SKM-1 (cell line): ENCODE results near the gene AOAH.

Source experiments
- DNase-seq: peaks from one replicate; lab custom pipeline; 2025; ENCODE audit not compliant: unreplicated experiment; lab: John Stamatoyannopoulos, UW

AOAH gene

DNA sequence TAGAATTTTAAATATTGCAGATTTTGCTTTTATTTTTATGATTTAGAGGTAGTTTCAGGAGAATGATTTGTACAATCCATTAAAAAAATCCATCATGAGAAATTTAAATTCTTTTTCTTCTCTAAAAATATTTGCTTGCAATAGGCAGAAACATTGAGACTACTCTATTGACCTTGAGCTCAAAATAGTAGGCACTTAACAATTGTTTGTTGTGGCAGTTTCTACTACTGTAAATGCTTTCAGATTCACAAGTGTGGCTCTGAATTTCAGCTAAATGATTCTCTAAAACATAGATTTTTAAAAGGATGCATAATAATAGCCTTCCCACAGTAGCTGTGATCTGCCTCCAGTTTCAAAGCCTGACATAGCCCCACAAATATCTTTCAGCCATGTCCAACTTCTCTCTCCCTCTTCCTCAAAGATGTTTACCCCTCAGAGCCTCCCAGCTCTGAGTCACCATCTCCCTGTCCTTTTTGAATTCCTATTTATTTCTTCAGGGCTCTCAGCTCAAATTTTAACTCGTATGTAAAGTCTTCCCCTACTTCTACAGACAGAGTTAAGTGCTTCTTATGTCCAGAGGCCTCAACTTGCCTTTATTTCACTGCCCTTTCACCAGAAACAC, 160.5 kb downstream of the AOAH start:
- no peak for DNase-seq

DNA sequence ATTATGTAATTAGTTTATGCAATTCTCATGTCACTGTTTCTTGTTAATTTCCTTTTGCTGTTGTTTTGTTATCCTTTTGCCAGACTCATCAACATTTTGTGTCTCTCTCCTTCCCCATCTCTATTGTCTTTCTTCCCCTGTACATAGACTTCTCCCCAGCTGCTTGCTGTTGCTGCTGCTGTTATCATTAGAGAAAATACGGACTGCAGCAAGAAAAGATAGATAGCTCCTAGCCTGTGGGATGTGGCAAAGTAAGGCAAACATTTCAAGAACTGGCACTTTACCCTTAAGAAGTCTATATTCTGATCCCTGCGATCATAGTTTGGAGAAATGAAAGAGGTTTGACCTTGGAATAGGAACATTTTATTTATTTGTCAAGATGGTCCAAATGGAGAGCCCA, 162.2 kb downstream of the AOAH start:
- no peak for DNase-seq

- DNase-seq, result no peak
These were observed 175.3 kb downstream of the AOAH start for GRCh38 chr7:36549029-36549428.

- DNase-seq, result no peak
These were observed 176.9 kb downstream of the AOAH start for GRCh38 chr7:36547416-36547815.

DNA sequence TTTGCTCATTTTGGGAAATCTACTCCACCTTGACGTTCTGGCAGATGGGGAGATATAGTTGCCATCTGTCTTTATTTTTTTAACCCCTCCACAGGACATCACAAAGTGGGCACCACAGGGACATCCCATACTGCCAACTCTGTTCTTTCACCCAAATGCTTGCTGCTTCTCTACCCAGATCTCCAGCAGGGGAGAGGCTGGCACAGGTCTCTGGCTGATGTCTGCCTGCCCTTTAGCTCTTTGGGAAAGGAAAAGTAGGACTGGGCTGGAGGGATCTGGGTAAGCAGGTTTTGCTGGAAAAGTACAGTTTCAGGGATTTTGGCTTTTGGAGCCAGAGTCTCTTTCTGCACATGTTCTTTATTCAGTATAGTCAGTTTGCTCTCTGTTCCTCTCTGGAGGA, 178.0 kb downstream of the AOAH start:
- no peak for DNase-seq

DNA sequence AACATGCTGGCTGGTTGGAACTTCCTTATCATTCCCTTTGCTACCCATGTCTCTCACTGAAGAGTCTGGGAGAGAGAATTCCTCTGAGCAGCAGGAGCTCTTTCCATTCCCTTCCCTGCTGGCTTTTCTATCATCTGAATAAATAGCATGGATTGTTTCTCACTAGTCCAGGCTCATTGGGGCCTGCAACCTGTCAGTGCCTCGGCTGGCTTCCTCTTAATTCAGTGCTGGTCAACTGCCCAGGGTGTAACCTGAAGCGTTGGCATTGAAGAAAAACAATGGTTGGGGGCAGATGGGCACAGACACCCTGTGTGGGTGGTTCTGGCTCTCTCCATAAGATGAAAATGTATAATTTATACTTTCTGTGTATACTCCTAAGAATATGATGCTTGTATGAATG, 179.0 kb downstream of the AOAH start:
- DNase-seq, result no peak

- DNase-seq, result no peak
These were observed 186.2 kb downstream of the AOAH start for GRCh38 chr7:36538126-36538525.

GRCh38 chr7:36535866-36536664, 188.2 kb downstream of the AOAH start:
- no peak for DNase-seq

- no peak for DNase-seq
These were observed 190.6 kb downstream of the AOAH start for GRCh38 chr7:36533717-36534116.

- no peak for DNase-seq
These were observed 191.3 kb downstream of the AOAH start for GRCh38 chr7:36532981-36533499.

- DNase-seq, result no peak
These were observed 192.3 kb downstream of the AOAH start for GRCh38 chr7:36531951-36532350.

GRCh38 chr7:36530456-36530855, 193.8 kb downstream of the AOAH start:
- no peak for DNase-seq

DNA sequence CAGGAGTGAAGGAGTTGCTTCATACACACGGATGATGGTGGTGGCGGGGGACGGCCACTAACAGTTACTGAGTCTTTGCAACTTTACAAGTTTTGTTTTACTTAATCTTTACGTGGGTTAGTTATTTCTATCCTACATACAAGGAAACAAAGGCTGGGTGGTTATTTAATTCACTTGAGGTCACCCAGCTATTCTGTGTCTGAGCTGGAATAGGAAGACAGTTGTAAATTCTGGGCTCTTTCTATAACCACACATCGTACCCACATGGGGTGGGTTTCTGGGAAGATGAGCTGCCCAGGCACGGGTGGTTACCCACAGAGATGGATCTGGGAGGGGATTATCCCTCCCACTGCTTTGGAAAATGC, 196.8 kb downstream of the AOAH start:
- no peak for DNase-seq

DNA sequence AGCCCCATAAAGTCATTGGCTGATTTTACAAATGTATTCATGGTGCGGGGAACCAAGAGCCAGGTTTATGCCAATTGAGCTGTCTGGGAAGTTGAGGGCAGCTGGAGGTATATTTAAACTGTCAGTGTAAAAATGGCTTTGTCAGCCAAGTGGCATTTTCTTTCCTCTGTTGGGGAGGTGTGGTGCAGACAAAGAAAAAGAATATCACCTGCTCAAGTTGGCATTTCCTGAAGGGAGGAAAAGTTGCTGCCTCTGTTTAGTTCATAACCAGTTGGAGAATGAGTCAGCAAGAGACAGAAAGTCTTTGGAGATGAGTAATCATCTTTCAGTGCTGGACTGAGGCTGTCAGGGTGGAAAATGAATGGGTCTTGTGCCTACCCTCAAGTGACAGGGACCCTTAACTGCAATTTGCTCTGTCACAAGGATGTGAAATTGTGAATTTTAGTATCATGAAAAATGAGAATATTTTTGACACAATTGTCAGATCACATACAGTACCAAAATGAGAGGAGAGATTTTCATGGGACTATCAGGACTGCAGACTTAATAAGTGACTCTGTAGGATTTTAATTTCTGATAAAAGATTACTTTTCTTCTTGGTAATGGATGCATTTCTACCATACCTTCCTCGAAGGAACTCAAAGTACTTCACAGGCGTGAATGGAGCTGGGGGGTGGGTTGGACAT, 197.3 kb downstream of the AOAH start:
- no peak for DNase-seq

DNA sequence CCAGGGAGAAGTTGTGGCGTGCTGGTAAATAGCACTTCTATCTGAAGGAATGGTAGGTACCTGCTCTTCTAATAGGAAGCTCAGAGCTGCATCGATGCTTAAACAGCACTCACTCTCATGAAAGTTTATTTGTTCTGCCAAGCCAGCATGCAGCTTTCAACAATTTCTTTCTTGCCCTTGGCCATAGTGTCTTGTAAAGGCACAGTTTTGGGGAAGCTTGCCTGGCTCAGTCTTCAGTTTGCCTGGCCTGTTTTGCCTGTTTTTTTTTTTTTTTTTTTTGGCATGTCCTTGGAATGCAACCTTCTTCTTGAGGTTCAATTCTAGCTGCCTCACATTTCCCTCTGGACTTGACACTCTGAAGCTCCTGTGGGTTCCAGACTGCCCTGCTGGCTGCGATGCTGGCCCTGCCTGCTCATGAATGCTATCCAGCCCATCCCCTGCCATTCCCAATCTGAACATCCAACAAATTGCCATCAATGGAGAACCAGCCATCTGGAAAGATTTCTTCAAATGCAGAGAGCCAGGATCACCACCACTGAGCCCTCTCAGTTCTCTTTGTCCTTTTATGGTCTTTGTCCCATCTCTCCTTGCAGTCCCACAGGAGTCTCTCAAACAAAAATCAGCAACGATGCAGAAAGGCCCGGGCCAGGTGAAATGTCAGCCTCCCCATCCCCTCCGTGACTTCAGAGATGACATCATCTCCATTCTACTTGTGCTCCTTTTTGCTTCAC, 200.8 kb downstream of the AOAH start:
- DNase-seq, result no peak

- DNase-seq, result no peak
These were observed 201.8 kb downstream of the AOAH start for GRCh38 chr7:36522453-36523007.

GRCh38 chr7:36521911-36522310, 202.4 kb downstream of the AOAH start:
- no peak for DNase-seq

DNA sequence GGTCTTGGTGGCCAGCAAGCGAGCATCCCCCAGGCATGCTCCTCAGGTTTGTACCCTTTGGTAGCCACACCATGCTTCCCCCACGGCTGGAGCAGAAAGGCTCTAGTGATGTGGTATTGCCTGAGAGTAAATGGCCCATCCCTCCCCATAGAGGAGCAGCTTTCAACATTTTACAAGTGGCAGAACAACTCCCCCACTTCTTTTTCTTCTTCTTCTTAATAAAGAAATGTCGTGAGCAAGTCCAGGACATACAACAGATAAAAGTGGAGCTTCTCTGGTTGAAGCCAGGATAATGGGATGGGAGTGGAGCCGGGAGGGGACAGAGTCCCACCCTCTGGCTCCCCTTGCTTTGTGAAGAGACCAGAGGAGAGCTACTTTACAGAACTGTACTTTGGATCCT, 203.2 kb downstream of the AOAH start:
- DNase-seq, result no peak

DNA sequence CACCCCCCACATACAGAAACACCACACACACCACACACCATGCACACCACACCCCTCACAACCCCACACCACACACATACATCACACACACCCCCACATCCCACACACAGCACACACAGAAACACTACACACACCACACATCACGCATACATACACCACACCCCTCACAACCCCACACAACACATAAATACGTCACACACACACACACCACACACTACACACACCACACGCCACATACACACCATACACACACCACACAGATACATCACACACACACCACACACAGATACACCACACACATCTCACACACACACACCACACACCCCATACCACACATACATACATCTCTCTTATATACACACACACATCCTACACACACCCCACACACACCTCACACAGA, 208.4 kb downstream of the AOAH start:
- DNase-seq, result no peak

DNA sequence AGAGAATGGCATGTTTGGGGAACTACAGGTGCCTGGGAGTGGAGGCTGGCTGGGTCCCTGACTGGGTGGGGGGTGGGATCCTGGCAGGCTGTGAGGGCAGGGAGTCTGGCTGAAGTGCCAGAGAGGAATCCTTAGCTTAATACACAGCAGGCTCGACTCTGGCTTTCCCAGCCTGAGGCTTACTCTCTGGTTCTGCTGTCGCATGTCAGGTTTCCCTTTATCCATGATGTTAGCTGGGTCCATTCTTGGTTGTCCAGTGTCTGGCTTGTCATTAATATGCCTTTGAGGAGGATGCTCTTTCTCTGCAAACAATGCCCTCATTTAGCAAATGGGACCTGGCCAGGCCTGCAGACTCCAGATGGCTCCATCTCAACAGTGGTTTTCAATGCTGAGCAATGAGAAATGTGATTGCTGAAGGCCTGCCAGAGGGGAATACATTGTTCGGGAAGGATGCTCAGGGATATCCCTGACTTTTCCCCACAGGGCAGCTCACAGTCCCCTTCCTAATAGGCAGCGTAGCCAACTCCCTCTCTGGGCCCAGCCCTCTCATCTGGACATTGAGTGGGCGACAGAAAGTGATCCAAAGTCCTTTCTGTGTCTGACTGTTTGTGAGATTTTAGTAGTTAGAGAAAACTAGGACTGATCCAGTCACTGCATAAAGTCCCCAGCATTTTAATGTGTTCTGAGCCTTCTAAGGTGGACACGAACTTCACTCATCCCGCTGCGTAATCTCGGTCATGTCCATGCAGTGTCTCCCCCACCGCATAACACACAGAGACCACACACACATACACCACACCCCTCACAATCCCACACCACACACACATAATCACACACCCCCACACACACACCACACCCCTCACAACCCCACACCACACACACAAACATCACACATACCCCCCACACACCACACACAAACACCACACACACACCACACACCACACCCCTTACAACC, 209.7 kb downstream of the AOAH start:
- no peak for DNase-seq
